Natural killer cell (primary cell): ENCODE measurements around the gene LIPE. TPM values are rescaled to one million over a fixed set of nuclear protein-coding genes. Genes with fewer than 3 reads are reported as not detected.

ENCODE experiments used
- ATAC-seq, 3 donors: fragments of 150-1000 bp in 2 of 3; fragments of 200-7000 bp in 1 of 3; cut with Tn5 transposase; 1 replicate in 1 of 3; 2 replicates in 2 of 3; pipeline ENCODE4 v1.10.0; 2021; ENCODE audit warnings: mild to moderate bottlenecking in 2 of 3, moderate library complexity in 2 of 3
- DNase-seq, 2 donors: peaks; one replicate each; pipeline versions ENCODE4 v3.0.0 to v3.0.0-alpha.2; 2013 to 2021; ENCODE audit warnings: mixed read lengths in 1 of 2
- H3K27ac ChIP-seq: one replicate; pipeline ENCODE4 v1.5.1; 2013; ENCODE audit warnings: mild to moderate bottlenecking, low read length
- H3K27me3 ChIP-seq: one replicate; pipeline ENCODE4 v1.6.1; 2013; ENCODE audit warnings: low read length; ENCODE audit not compliant: control insufficient read depth, insufficient read depth
- H3K36me3 ChIP-seq: one replicate; pipeline ENCODE4 v1.6.1; 2013; ENCODE audit warnings: low read length; ENCODE audit not compliant: control insufficient read depth, insufficient read depth
- H3K4me1 ChIP-seq: one replicate; pipeline ENCODE4 v1.6.1; 2013; ENCODE audit warnings: low read length; ENCODE audit not compliant: control insufficient read depth, insufficient read depth
- H3K4me3 ChIP-seq: one replicate; pipeline ENCODE4 v1.5.1; 2013; ENCODE audit warnings: low read length
- H3K9me3 ChIP-seq: one replicate; pipeline ENCODE4 v1.6.1; 2013; ENCODE audit warnings: low read length; ENCODE audit not compliant: control insufficient read depth, insufficient read depth
- H3K27ac Mint-ChIP-seq, 2 donors: one replicate each; pipeline ENCODE4 v1.8.0; 2022; ENCODE audit warnings: mild to moderate bottlenecking in 2 of 2, mixed read lengths in 2 of 2, moderate library complexity in 1 of 2
- H3K27me3 Mint-ChIP-seq, 2 donors: one replicate each; pipeline ENCODE4 v1.8.0; 2022; ENCODE audit warnings: low read depth in 2 of 2, mixed read lengths in 2 of 2
- H3K36me3 Mint-ChIP-seq: one replicate; pipeline ENCODE4 v1.8.0; 2022; ENCODE audit warnings: mixed read lengths
- H3K4me1 Mint-ChIP-seq, 2 donors: one replicate each; pipeline ENCODE4 v1.8.0; 2022; ENCODE audit warnings: mixed read lengths in 2 of 2
- H3K4me3 Mint-ChIP-seq: one replicate; pipeline ENCODE4 v1.8.0; 2022; ENCODE audit warnings: mild to moderate bottlenecking, moderate library complexity, mixed read lengths
- H3K9me3 Mint-ChIP-seq, 2 donors: one replicate each; pipeline ENCODE4 v1.8.0; 2022; ENCODE audit warnings: mixed read lengths in 2 of 2
- CTCF ChIP-seq: fragments of 200-600 bp; IDR thresholded peaks from one replicate; pipeline ENCODE4 v1.8.0; 2022; ENCODE audit warnings: antibody characterized with exemption
- WGBS: methylation state at CpG from one replicate; pipeline ENCODE4 v1.1.7; 2013; ENCODE audit warnings: missing lambda C conversion rate; ENCODE audit not compliant: insufficient coverage; 5-methylcytosine and 5-hydroxymethylcytosine counted together
- intact Hi-C: fragments of 100-400 bp; cut with micrococcal nuclease; formaldehyde crosslinking; loops from one replicate; pipeline ENCODE4 v1.14.2; 2022
- total RNA-seq, 4 donors: library from RNA; stranded (reverse); fragments of 120-200 nt in 1 of 4; gene quantifications; one replicate each; pipeline versions ENCODE4 v1.2.3 to v1.2.4, GENCODE V29; 2013 to 2022

Gene LIPE
- total RNA-seq, 3 donors from 2014 or later (not counting 1 experiment from before 2014, with no cell fraction given) = 5.3 to 13.3 (median 11.7) TPM

- H3K4me3 ChIP-seq = no peak overlapping the region
- intact Hi-C loops = no loop called here
- no peaks in the 10 kb centered on the region for H3K27me3 Mint-ChIP-seq
- H3K9me3 ChIP-seq = no peaks in the 10 kb centered on the region
- ATAC-seq (no peak), DNase-seq (no peak)
- no peaks in the 10 kb centered on the region for H3K4me1 Mint-ChIP-seq
- no peak overlapping the region for H3K27ac ChIP-seq
- no peak for TF ChIP-seq CTCF
- H3K9me3 Mint-ChIP-seq = no peaks in the 10 kb centered on the region
- H3K27ac Mint-ChIP-seq = no peak overlapping the region
- no peaks in the 10 kb centered on the region for H3K36me3 ChIP-seq
- no peaks in the 10 kb centered on the region for H3K4me1 ChIP-seq
- no peak overlapping the region for H3K4me3 Mint-ChIP-seq
- no peaks in the 10 kb centered on the region for H3K27me3 ChIP-seq
- WGBS = no CpG with 5 or more reads among the region's 1 CpG
- H3K36me3 Mint-ChIP-seq = no peaks in the 10 kb centered on the region
Measured at GRCh38 chr19:42431486-42431885, 4.3 kb upstream of the LIPE start.

GRCh38 chr19:42428676-42429075, 1.5 kb upstream of the LIPE start:
- peaks cover 0 to 10% of the 10 kb centered on the region in 2 donors for H3K4me1 Mint-ChIP-seq
- H3K9me3 Mint-ChIP-seq = no peaks in the 10 kb centered on the region
- Histone ChIP-seq H3K27ac (no peak overlapping the region), H3K27me3 (no peaks in the 10 kb centered on the region), H3K36me3 (no peaks in the 10 kb centered on the region), H3K9me3 (no peaks in the 10 kb centered on the region), H3K4me3 (no peak overlapping the region), H3K4me1 (peaks cover 9% of the 10 kb centered on the region)
- intact Hi-C loops = no loop called here
- H3K27ac Mint-ChIP-seq = no peak overlapping the region
- TF ChIP-seq CTCF = no peak
- ATAC-seq = no peak
- no peaks in the 10 kb centered on the region for H3K36me3 Mint-ChIP-seq
- H3K4me3 Mint-ChIP-seq = no peak overlapping the region
- H3K27me3 Mint-ChIP-seq = no peaks in the 10 kb centered on the region
- no peak for DNase-seq
- 94% methylated on average over 3 of the region's 3 CpGs for WGBS

GRCh38 chr19:42426643-42427042, 545 bp downstream of the LIPE start:
- ATAC-seq = no peak
- Histone ChIP-seq H3K9me3 (no peaks in the 10 kb centered on the region), H3K36me3 (no peaks in the 10 kb centered on the region), H3K4me1 (peaks cover 27% of the 10 kb centered on the region), H3K4me3 (no peak overlapping the region), H3K27me3 (no peaks in the 10 kb centered on the region), H3K27ac (no peak overlapping the region)
- Mint-ChIP-seq H3K27ac (no peak overlapping the region), H3K36me3 (no peaks in the 10 kb centered on the region), H3K4me3 (no peak overlapping the region), H3K27me3 (no peaks in the 10 kb centered on the region), H3K4me1 (peaks cover 19 to 29% of the 10 kb centered on the region in 2 donors), H3K9me3 (no peaks in the 10 kb centered on the region)
- no peak for TF ChIP-seq CTCF
- no peak for DNase-seq
- intact Hi-C loops = no loop called here
- WGBS = 96% methylated on average over 3 of the region's 3 CpGs

GRCh38 chr19:42424712-42425131, 2.5 kb downstream of the LIPE start:
- Histone ChIP-seq H3K4me1 (peaks cover 35% of the 10 kb centered on the region), H3K9me3 (no peaks in the 10 kb centered on the region), H3K4me3 (no peak overlapping the region), H3K27ac (no peak overlapping the region), H3K36me3 (no peaks in the 10 kb centered on the region), H3K27me3 (no peaks in the 10 kb centered on the region)
- TF ChIP-seq CTCF = no peak
- Mint-ChIP-seq H3K27ac (peak overlapping the region in 1 of 2 donors; percentile 99), H3K4me1 (peaks cover 33 to 47% of the 10 kb centered on the region in 2 donors), H3K27me3 (no peaks in the 10 kb centered on the region), H3K36me3 (no peaks in the 10 kb centered on the region), H3K4me3 (peak overlapping the region; percentile 98), H3K9me3 (no peaks in the 10 kb centered on the region)
- intact Hi-C loops = no loop called here
- WGBS = 89% methylated on average over 13 of the region's 13 CpGs
- ATAC-seq (no peak), DNase-seq (no peak)
